EH (cell line): ENCODE data around the gene ANKS1A.
"Not testable (repeated sequence)": the region's sequence is repeated elsewhere in the genome, so short reads cannot be mapped to it uniquely, and the experiment has no call there.

Source experiments
- DNase-seq: peaks from one replicate; pipeline ENCODE4 v3.0.0-alpha.2; 2015; ENCODE audit warnings: low read depth

The ANKS1A gene

GRCh38 chr6:34887753-34888513 lies 1.1 kb upstream of the ANKS1A start, which contains the start of gene TAF11:
TSS of gene TAF11 (minus strand) at chr6:34888042. CDS start at chr6:34887957, 85 bp downstream.
- peak; percentile 95 for DNase-seq

GRCh38 chr6:34888514-34888856 lies 570 bp upstream of the ANKS1A start:
- DNase-seq: no peak

GRCh38 chr6:34890533-34890925 lies 1.5 kb downstream of the ANKS1A start:
- DNase-seq: no peak

- DNase-seq: no peak
Observed at GRCh38 chr6:34891296-34891695, 2.2 kb downstream of the ANKS1A start.

- DNase-seq: no peak
Observed at GRCh38 chr6:34894693-34895092, 5.6 kb downstream of the ANKS1A start.

- peak; percentile 27 for DNase-seq
Observed at GRCh38 chr6:34897130-34897529, 8.1 kb downstream of the ANKS1A start.

GRCh38 chr6:34897716-34898115 lies 8.7 kb downstream of the ANKS1A start:
- DNase-seq: no peak

- DNase-seq: not testable (repeated sequence)
Observed at GRCh38 chr6:34899748-34900147, 10.7 kb downstream of the ANKS1A start.

GRCh38 chr6:34900321-34901031 lies 11.4 kb downstream of the ANKS1A start:
- no peak for DNase-seq

GRCh38 chr6:34901930-34902329 lies 12.9 kb downstream of the ANKS1A start:
- DNase-seq: peak; percentile 59

GRCh38 chr6:34904990-34905613 lies 16.0 kb downstream of the ANKS1A start:
- no peak for DNase-seq

- no peak for DNase-seq
Observed at GRCh38 chr6:34906826-34907225, 17.8 kb downstream of the ANKS1A start.

- no peak for DNase-seq
Observed at GRCh38 chr6:34908194-34908593, 19.1 kb downstream of the ANKS1A start.

GRCh38 chr6:34909320-34909883 lies 20.3 kb downstream of the ANKS1A start:
- DNase-seq: no peak

- no peak for DNase-seq
Observed at GRCh38 chr6:34911822-34912221, 22.8 kb downstream of the ANKS1A start.

GRCh38 chr6:34912715-34913464 lies 23.8 kb downstream of the ANKS1A start:
- peak; percentile 73 for DNase-seq

GRCh38 chr6:34914358-34914757 lies 25.3 kb downstream of the ANKS1A start:
- peak; percentile 20 for DNase-seq

- DNase-seq: no peak
Observed at GRCh38 chr6:34916348-34916967, 27.4 kb downstream of the ANKS1A start.

GRCh38 chr6:34917626-34918285 lies 28.7 kb downstream of the ANKS1A start:
- no peak for DNase-seq

- DNase-seq: peak; percentile 72
Observed at GRCh38 chr6:34919651-34920050, 30.6 kb downstream of the ANKS1A start.

GRCh38 chr6:34920097-34920496 lies 31.0 kb downstream of the ANKS1A start:
- no peak for DNase-seq
